LNCaP clone FGC (cell line): ENCODE results near the gene DMRTC2.
A peak's percentile ranks its signal among the peaks of the same experiment; 100 is the strongest.

Experiments
- DNase-seq: peaks from one replicate; pipeline ENCODE4 v3.0.0-alpha.2; 2011; ENCODE audit warnings: low read depth
- H3K4me3 ChIP-seq: 2 replicates; pipeline ENCODE4 v1.5.1; 2011; ENCODE audit warnings: mild to moderate bottlenecking, low read depth, low read length, control low read depth
- CTCF ChIP-seq: IDR thresholded peaks from 2 replicates; pipeline ENCODE4 v1.5.1; 2012; ENCODE audit warnings: mild to moderate bottlenecking; ENCODE audit not compliant: control insufficient read depth, insufficient read depth; ENCODE audit errors: extremely low read depth

The DMRTC2 gene

DNA sequence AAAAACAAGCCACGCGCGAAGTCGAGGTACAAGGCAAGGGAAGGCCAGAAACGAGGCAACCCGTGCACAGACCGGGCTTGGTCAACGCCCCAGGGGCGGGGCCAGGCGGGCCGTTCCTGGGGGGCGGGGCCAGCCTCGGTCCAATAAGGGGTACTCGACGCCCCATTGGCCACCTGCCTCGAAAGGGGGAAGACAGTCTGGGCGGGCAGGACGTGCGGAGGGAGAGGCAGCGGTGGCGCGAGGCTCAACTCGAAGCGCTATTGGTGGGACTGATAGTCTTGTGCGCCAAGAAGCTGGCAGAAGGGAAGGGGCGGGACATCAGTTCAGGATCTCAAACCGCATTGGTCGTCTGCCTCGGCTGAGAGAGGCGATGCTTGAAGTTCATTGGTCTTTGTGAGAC is 241 bp upstream of the DMRTC2 start, which contains the start of gene LYPD4:
Gene LYPD4, minus strand, starts transcription at position 83 of the 400 bp plus-strand sequence. CDS start 5,398 bp downstream, outside the sequence.
- DNase-seq, result no peak
- no peak for TF ChIP-seq CTCF
- no peak within 1 kb of the TSS for H3K4me3 ChIP-seq

DNA sequence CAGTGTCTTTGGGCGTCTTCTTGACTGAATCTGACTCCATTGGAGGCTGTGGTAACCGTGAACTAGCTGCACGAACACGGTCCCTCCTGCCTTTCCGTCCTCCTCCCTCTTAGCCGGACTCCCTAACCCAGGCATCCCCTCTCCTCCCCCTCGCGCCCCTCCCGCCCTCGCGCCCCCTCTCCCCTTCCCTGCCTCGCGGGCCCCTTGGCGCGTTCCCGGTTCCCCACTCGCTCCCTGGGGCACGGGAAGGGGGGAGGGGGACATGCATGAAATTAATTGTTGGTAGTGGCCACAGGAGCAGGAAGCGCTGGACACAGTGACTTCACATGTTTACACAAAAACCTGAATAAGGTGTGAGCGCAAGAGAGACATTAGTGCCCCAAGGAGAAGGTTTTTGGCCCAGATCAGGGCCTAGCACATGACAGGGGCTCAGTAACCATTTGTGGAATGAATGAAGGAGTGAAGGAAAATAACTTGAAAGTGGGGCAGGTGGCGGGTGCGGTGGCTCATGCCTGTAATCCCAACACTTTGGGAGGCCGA is 279 bp downstream of the DMRTC2 start:
- DNase-seq, result peak; percentile 21
- TF ChIP-seq CTCF, result no peak
- no peak overlapping the region for H3K4me3 ChIP-seq

- TF ChIP-seq CTCF, result no peak
- no peak overlapping the region for H3K4me3 ChIP-seq
- no peak for DNase-seq
Measured at GRCh38 chr19:41847351-41848105, 2.7 kb downstream of the DMRTC2 start.

- H3K4me3 ChIP-seq, result no peak overlapping the region
- TF ChIP-seq CTCF, result no peak
- no peak for DNase-seq
Measured at GRCh38 chr19:41848666-41849065, 3.8 kb downstream of the DMRTC2 start.

GRCh38 chr19:41849067-41849466 is 4.2 kb downstream of the DMRTC2 start:
- no peak overlapping the region for H3K4me3 ChIP-seq
- DNase-seq, result no peak
- TF ChIP-seq CTCF, result no peak

DNA sequence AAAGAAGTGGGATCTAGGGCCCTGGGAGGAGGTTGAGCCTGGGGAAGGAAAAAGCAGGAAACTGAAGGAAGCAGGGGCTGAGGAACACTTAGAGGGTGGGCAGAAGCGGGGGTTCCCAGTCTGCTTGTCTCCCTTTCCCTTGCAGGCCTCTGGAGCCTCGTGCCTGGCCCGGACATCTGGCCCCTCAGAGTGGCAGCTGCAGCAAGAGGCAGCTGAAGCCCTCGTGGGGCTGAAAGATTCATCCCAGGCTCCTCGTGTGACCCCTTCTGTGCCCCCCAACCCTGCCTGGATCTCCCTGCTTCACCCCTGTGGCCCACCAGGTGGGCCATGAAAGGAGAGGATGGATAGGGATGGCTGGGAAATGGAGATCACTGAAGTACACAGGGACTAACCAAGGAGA is 5.5 kb downstream of the DMRTC2 start:
- no peak for DNase-seq
- H3K4me3 ChIP-seq, result no peak overlapping the region
- no peak for TF ChIP-seq CTCF
